ENCODE measurements around the gene TRIM42.

TRIM42 gene

GRCh38 chr3:140709751-140710150, 31.9 kb downstream of the TRIM42 start:
- in situ Hi-C loops (cut with HindIII; ENCODE audit: low sequenced_read_pairs): no loop called here

DNA sequence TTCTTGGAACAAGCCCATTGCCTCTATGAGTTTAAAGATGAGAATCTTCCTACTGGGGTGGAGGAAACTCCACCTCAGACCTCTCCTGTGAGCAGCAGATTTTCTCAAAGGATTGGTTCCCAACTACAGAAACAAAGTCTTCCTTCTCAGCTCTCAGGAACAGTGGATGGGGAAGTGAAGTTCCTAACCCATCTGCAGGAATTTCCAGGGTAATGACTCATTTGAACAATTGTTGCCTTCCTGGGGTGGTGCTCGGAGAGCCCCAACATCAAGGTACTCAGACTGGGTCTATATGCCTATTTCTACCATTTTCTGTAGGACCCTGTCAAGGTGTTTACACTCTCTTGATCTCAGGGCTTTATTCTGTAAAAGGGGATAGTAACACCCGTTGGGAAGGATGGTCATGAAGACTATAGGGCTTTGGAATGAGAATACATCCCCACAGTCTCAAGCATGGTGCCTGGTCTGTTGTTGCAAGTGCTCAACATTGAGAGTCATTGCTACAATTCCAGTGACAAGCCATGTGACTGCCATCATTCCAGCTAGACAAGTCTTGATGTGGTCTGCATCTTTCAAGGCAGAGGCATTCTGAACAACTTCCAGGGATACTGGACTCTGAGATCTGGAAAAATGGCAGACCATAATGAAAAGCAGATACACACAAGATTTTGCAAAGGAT, 33.0 kb downstream of the TRIM42 start:
- in situ Hi-C loops (cut with HindIII; ENCODE audit: low sequenced_read_pairs): no loop called here

GRCh38 chr3:140711390-140712035, 33.6 kb downstream of the TRIM42 start:
- in situ Hi-C loops (cut with HindIII; ENCODE audit: low sequenced_read_pairs): no loop called here

DNA sequence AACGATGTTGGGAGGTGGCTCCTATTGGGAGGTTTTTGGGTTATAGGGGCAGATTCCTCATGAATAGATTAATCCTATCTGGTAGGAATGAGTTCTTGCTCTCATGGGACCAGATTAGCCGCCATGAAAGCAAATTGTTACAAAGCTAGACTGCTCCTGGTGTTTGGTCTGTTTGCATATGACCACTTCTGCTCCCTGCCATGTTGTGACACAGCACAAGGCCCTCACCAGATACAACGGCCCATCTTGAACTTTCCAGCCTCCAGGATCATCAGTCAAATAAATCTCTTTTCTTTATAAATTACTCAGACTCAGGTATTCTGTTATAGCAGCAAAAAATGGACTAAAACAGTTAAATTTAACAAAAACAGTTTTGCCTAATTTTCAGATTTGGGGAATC, 34.4 kb downstream of the TRIM42 start:
- in situ Hi-C loops (cut with HindIII; ENCODE audit: low sequenced_read_pairs): no loop called here

DNA sequence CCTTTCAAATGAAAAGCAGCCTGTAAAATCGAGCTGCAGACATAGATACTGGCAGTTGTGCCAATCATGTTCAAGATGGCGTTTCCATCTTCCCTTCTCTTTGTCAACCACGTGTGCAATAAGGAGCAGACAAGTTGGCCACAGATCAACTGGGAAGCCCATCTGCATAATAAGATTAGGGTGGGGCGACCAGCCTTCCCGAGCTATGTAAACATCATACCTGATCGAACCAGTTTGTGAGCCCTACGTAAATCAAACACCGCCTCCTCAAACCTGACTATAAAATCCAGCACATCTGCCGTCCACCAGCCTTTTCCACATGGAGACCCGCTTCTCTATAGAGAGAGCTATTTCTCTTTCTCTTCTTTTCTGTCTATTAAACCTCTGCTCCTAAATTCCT, 37.2 kb downstream of the TRIM42 start:
- in situ Hi-C loops (cut with HindIII; ENCODE audit: low sequenced_read_pairs): no loop called here

- in situ Hi-C loops (cut with HindIII; ENCODE audit: low sequenced_read_pairs): no loop called here
Measured at GRCh38 chr3:140717921-140718320, 40.1 kb downstream of the TRIM42 start.

DNA sequence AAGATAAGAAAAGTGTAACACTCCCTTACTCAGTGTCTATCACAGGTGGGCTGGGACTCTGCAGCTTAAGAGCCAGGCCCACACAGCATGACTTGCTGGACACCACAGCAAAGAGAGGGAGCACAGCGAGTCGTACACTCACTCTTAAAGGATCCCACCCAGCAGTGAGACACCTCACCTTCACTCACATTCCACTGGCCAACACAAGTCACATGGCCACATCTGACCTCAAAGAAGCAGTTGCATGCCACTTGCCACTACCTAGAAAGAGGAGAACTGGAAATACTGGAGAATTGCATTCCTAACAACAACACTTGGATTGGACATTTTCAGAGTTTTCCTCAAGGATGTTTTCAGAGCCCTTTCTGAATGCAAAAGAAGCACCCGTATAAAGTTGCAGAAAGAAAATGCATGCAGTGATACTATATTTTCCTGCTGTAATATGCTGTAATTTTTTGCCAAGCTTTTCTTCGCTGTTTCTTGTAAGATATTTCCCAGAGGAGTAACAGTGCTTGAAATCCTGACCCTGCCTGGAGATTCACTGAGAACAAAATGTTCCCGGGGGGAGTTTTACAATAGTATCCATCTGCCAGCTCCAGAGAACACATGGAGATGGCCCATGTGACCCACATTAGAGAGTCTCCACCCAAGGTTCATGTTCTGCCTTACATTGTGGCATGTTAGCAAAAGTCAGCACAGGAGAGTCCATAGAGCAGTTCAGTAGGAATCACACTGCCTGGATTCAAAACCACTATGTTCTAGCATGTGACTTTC, 42.2 kb downstream of the TRIM42 start:
- in situ Hi-C loops (cut with HindIII; ENCODE audit: low sequenced_read_pairs): no loop called here

DNA sequence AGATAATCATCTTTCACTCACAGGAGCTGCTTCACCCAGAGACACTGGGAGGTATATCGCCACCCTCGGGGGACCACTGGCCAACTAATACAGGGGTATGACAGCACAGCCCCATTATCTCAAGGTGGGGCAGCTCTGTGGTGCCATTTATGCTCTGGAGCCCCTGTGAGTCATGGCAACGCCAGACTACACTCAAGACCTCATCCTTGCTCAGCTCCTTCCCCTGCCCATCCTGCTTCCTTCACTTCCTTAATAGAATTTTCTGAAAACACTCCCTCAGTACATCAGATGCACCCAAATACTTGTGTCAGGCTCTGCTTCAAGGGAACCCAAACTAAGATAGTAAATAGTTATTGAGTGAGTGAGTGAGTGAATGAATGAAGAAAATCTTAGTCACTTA, 45.7 kb downstream of the TRIM42 start:
- in situ Hi-C loops (cut with HindIII; ENCODE audit: low sequenced_read_pairs): no loop called here

GRCh38 chr3:140724856-140725812, 47.3 kb downstream of the TRIM42 start:
- in situ Hi-C loops (cut with HindIII; ENCODE audit: low sequenced_read_pairs): no loop called here

DNA sequence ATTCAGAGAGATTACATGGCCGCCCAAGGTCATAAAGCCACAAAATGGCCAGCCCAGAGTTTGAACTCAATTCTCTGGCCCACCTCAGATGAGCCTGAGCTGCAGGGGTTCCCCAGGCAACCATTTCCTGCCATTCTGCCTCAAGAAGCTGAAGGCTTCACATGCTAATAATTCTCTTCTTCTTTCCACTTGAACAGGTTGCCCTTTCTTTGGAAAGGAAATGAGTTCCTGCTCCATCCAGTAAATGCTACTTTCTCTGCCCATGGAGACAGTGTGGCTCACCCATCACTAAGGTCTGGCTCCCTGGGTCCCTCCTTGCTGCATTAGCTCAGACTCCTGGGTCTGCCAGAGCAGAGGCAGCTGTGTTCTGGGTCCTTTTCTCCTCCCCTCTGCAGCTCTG, 48.2 kb downstream of the TRIM42 start:
- in situ Hi-C loops (cut with HindIII; ENCODE audit: low sequenced_read_pairs): no loop called here

GRCh38 chr3:140727886-140728285, 50.0 kb downstream of the TRIM42 start:
- in situ Hi-C loops (cut with HindIII; ENCODE audit: low sequenced_read_pairs): no loop called here

- in situ Hi-C loops (cut with HindIII; ENCODE audit: low sequenced_read_pairs): no loop called here
Measured at GRCh38 chr3:140731440-140732119, 53.7 kb downstream of the TRIM42 start.

GRCh38 chr3:140733623-140734022, 55.8 kb downstream of the TRIM42 start:
- in situ Hi-C loops (cut with HindIII; ENCODE audit: low sequenced_read_pairs): no loop called here

DNA sequence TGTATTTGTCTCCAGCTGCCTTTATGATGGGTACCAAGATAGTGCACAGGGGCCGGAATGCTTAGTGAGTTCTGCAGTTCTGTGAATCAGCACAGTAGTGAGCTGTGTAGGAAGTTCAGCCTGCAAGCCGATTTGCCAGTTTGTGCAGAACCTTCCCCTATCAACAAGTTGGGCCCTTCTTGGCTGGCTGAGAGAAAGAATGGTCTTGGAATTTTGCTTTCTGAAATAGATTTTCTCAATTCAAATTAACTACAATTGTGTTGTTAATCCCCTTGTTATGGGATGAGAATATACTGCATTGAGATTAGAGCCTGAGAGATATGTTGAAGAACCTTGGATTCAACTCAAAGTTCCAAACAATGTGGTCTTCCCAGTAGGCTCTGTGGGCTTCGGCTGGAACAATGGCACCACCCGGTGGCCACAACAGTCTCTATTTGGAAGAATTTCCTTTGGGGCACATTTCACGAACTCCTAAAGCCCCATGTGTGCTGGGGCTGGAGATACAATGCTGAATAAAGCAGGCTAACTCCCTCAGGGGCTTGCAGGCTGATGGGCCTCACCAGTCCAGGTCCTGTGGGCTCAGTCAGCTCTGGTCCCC, 59.1 kb downstream of the TRIM42 start:
- in situ Hi-C loops (cut with HindIII; ENCODE audit: low sequenced_read_pairs): no loop called here

DNA sequence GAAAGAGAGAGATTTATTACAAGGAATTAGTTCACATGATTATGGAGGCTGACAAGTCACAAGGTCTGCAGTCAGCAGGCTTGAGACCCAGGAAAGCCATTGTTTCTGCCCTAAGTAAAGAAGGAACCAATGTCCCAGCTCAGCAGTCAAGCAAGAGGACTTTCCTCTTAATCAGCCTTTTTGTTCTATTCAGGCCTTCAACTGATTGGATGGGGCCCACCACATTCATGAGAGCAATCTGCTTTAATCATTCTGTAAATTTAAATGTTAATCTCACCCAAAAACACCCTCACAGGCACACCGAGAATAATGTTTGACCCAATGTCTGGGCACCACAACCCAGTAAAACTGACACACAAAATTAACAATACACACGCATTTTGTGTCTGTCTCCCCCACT, 64.3 kb downstream of the TRIM42 start:
- in situ Hi-C loops (cut with HindIII; ENCODE audit: low sequenced_read_pairs): no loop called here

- in situ Hi-C loops (cut with HindIII; ENCODE audit: low sequenced_read_pairs): no loop called here
Measured at GRCh38 chr3:140748171-140748570, 70.3 kb downstream of the TRIM42 start.

GRCh38 chr3:140748903-140749302, 71.0 kb downstream of the TRIM42 start:
- in situ Hi-C loops (cut with HindIII; ENCODE audit: low sequenced_read_pairs): no loop called here
